22Rv1 (cell line): ENCODE measurements around the gene ABCA13.

ENCODE experiments used
- H3K27ac ChIP-seq: fragments of 450-650 bp; 2 replicates; pipeline ENCODE4 v1.5.1; 2017
- ZFX ChIP-seq: fragments of 450-650 bp; IDR thresholded peaks from 2 replicates; pipeline ENCODE4 v1.6.1; 2017; ENCODE audit warnings: antibody characterized with exemption, borderline replicate concordance
- TF ChIP-seq, protein P1 (sequence below): fragments of 450-650 bp; IDR thresholded peaks from 2 replicates; pipeline ENCODE4 v1.5.1; 2017; ENCODE audit warnings: mild to moderate bottlenecking

Gene ABCA13

DNA sequence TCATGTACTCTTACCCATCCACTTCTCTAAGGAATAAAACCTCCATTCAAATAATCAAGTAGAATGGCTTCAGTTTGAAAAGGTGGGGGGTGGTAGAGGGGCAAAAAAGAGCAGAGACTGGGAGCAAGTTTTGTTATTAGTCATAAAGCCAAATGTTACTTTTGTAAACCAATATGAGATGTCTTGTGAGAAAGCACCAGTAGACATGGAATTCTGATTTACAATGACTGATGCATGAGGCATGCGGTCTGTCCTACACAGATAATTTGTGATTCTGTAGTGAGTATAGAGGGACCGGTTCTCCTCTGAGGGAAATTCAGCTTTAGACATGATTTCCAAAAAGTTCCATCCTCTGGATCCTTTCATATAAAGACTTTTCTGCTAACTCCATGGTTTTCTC is 12.9 kb upstream of the ABCA13 start:
- H3K27ac ChIP-seq = no peak overlapping the region
- no peak for TF ChIP-seq ZFX
- TF ChIP-seq, protein P1, sequence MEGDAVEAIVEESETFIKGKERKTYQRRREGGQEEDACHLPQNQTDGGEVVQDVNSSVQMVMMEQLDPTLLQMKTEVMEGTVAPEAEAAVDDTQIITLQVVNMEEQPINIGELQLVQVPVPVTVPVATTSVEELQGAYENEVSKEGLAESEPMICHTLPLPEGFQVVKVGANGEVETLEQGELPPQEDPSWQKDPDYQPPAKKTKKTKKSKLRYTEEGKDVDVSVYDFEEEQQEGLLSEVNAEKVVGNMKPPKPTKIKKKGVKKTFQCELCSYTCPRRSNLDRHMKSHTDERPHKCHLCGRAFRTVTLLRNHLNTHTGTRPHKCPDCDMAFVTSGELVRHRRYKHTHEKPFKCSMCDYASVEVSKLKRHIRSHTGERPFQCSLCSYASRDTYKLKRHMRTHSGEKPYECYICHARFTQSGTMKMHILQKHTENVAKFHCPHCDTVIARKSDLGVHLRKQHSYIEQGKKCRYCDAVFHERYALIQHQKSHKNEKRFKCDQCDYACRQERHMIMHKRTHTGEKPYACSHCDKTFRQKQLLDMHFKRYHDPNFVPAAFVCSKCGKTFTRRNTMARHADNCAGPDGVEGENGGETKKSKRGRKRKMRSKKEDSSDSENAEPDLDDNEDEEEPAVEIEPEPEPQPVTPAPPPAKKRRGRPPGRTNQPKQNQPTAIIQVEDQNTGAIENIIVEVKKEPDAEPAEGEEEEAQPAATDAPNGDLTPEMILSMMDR = no peak

DNA sequence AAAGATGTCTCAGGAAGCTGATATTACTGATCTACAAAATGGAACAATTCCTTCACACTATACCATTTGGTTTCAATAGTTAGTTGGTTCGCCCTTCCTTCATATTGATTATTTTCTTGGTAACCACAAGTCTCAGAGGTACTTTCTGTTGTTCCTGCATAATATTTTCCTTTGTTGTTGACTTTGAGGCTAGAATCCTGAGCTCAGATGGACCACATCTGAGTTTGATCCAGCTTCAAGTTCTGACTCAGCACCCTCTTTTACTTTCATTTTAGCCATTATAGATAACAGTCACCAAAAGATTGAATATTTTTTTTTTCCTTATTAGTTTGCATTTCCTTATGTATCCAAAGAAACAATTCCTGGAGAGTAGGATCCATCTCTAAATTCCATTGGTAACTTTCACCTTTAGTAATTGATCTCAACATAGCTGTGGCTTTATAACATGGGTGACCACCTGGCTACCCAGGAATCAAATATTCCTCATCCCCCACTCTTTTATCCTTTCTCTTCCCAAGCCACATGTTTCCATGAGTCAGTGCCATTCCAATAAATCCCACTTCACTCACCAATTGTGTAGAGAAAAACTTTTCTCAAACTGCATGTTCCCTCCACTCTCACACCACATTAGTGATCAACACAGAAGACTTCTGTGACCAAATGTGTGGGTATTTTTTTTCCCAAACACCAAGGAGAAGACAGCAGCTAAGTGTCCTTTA is 9.7 kb upstream of the ABCA13 start:
- no peak for TF ChIP-seq ZFX
- TF ChIP-seq, protein P1 = no peak
- no peak overlapping the region for H3K27ac ChIP-seq

DNA sequence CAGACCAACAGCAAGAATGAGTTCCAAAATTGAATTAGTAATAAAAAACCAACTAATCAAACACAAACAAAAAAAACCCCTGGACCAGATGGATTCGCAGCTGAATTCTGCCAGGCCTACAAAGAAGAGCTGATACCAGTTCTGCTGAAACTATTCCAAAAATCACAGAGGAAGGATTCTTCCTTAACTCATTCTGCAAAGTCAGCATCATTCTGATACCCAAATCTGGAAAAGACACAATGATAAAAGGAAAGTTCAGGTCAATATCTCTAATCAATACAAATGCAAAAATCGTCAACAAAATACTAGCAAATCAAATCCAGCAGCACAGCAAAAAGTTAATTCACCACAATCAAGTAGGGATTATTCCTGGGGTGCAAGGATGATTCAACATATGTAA is 6.1 kb upstream of the ABCA13 start:
- H3K27ac ChIP-seq = no peak overlapping the region
- TF ChIP-seq, protein P1 = no peak
- TF ChIP-seq ZFX = no peak

DNA sequence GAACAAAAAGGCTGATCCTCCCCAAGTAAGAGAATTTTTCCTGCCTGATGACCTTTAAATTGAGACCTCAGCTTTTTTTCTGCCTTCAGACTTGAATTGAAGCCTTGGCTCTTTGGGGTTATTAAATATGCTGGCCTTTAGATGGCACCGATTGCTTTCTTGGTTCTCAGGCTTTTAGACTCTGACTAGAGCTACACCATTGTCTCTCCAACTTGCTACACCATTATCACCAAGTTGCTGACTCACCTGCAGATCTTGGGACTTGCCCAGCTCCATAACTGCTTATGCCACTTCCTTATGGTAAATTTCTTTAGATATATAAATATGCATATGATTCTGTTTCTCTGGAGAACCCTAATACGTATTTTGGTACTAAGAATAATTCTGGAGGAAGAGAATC is 3.1 kb upstream of the ABCA13 start:
- TF ChIP-seq ZFX = no peak
- TF ChIP-seq, protein P1 = peak; percentile 10; the same call in 1 of the 2 replicates
- no peak overlapping the region for H3K27ac ChIP-seq

DNA sequence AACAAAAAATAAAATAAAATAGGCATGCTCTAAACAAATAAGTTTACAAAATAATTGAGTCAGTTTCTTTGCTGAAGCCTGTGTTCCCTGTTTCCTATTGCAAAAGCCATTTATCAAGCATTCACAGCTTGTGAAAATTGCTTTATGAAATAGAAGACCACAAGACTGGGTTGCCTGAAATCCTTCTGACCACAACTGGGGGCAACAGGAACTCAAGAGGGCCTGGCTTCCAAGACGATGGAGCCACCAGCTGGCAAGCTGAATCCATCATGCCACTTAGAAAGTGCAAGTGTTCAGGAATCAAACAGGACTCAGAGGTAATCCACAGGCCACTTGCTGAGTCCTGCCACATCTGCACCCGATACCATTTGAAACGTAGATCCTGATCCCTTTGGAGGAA is 752 bp upstream of the ABCA13 start:
- H3K27ac ChIP-seq = no peak overlapping the region
- TF ChIP-seq, protein P1 = no peak
- TF ChIP-seq ZFX = no peak

DNA sequence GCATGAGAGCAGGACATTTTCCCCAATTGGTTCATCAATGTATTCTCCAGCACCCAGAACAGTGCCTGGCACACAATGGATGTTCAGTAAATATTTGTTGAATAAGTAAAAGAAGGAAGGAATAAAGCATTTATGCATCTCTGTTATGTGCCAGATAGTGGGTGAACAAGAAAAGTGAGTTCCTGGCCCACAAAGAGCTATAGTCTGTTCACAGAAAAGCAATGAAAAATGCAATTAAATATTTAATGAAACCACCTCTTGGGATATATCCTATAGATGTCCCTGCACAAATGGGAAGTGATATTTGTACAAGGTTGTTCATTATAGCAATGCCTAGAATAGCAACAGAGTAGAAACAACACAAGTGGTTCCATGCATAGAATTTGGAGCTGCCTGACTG is 2.1 kb downstream of the ABCA13 start:
- TF ChIP-seq, protein P1 = no peak
- no peak for TF ChIP-seq ZFX
- H3K27ac ChIP-seq = no peak overlapping the region

DNA sequence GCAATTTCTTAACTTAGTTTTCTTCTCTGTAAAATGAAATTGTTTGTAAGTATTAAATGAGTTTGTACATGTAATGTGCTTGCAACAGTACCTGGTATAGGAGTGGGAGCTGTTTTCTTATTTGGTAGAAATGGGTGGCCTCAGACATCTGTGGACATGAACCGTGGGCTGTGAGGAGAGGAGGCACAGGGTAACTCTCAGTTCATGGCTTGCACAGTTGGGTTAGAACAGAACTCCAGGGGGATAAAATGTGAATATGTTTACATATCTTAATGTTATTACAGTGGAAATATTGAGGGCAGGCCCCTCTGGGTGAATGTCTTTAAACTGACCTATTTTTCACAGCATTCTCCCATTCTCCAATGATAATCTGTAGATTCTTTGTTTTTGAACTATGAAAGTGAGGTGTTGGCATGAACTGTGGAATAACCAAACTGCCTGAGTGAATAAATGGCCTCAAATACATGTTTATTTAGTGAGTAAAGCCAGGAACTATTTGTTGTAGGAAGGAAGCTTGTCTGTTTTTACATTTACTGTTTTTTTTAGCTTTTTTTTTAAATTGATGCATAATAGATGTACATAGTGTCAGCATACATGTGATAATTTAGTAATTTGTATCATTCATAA is 2.6 kb downstream of the ABCA13 start:
- TF ChIP-seq, protein P1 = no peak
- TF ChIP-seq ZFX = no peak
- H3K27ac ChIP-seq = no peak overlapping the region
